Liver (tissue), 9 donors: ENCODE measurements around the gene HTR6. TPM values are rescaled to one million over a fixed set of nuclear protein-coding genes. Genes with fewer than 3 reads are reported as not detected.

ENCODE experiments used
- DNase-seq: peaks from one replicate; pipeline ENCODE4 v3.0.0-alpha.2; 2017; ENCODE audit warnings: low spot score
- H3K27ac ChIP-seq, 2 donors: one replicate each; pipeline ENCODE4 v1.7.0; 2013; ENCODE audit warnings: inconsistent platforms in 2 of 2, low read length in 2 of 2, control low read depth in 1 of 2, low read depth in 1 of 2, mild to moderate bottlenecking in 1 of 2
- H3K27me3 ChIP-seq, 4 donors: one replicate each; pipeline versions ENCODE4 v1.6.1 to v1.7.0; 2013; ENCODE audit warnings: low read length in 3 of 4, inconsistent platforms in 1 of 4, mild to moderate bottlenecking in 1 of 4, moderate library complexity in 1 of 4; ENCODE audit not compliant: control insufficient read depth in 4 of 4, insufficient read depth in 4 of 4
- H3K36me3 ChIP-seq, 4 donors: one replicate each; pipeline versions ENCODE4 v1.6.1 to v1.7.0; 2013; ENCODE audit warnings: low read length in 3 of 4, mild to moderate bottlenecking in 3 of 4, low read depth in 1 of 4, moderate library complexity in 1 of 4; ENCODE audit not compliant: control insufficient read depth in 4 of 4, insufficient read depth in 3 of 4
- H3K4me1 ChIP-seq, 4 donors: one replicate each; pipeline versions ENCODE4 v1.6.1 to v1.7.0; 2013; ENCODE audit warnings: low read length in 3 of 4, mild to moderate bottlenecking in 3 of 4, moderate library complexity in 1 of 4; ENCODE audit not compliant: control insufficient read depth in 4 of 4, insufficient read depth in 4 of 4
- H3K4me3 ChIP-seq, 3 donors: one replicate each; pipeline versions ENCODE4 v1.6.1 to v1.7.0; 2013; ENCODE audit warnings: low read length in 3 of 3, control low read depth in 1 of 3, low read depth in 1 of 3, mild to moderate bottlenecking in 1 of 3
- H3K9ac ChIP-seq, 2 donors: one replicate each; pipeline ENCODE4 v1.7.0; 2013; ENCODE audit warnings: low read length in 2 of 2, mild to moderate bottlenecking in 2 of 2, moderate library complexity in 2 of 2, control low read depth in 1 of 2, low read depth in 1 of 2
- H3K9me3 ChIP-seq, 4 donors: one replicate each; pipeline versions ENCODE4 v1.6.1 to v1.7.0; 2013; ENCODE audit warnings: low read length in 3 of 4; ENCODE audit not compliant: control insufficient read depth in 4 of 4
- EGR1 ChIP-seq, 2 donors: IDR thresholded peaks; 2 replicates each; pipeline ENCODE4 v1.6.1; 2016 to 2018; ENCODE audit warnings: antibody characterized with exemption in 2 of 2, low read depth in 2 of 2
- FOXA1 ChIP-seq: IDR thresholded peaks from 2 replicates; pipeline ENCODE4 v1.6.1; 2016; ENCODE audit warnings: antibody characterized with exemption
- FOXA2 ChIP-seq: IDR thresholded peaks from 2 replicates; pipeline ENCODE4 v1.6.1; 2016; ENCODE audit warnings: antibody characterized with exemption
- GABPA ChIP-seq, 2 donors: IDR thresholded peaks in 1 of 2; conservative IDR thresholded peaks in 1 of 2; 2 replicates each; pipeline ENCODE4 v1.6.1; 2016; ENCODE audit warnings: antibody characterized with exemption in 2 of 2, mild to moderate bottlenecking in 1 of 2, moderate library complexity in 1 of 2
- HNF4A ChIP-seq, 2 donors: conservative IDR thresholded peaks; 2 replicates each; pipeline ENCODE4 v1.6.1; 2016; ENCODE audit warnings: antibody characterized with exemption in 2 of 2, mild to moderate bottlenecking in 2 of 2
- HNF4G ChIP-seq: IDR thresholded peaks from 2 replicates; pipeline ENCODE4 v1.6.1; 2016; ENCODE audit warnings: antibody characterized with exemption
- JUND ChIP-seq, 2 donors: IDR thresholded peaks; 2 replicates each; pipeline ENCODE4 v1.6.1; 2016; ENCODE audit warnings: antibody characterized with exemption in 2 of 2
- NR2F2 ChIP-seq: IDR thresholded peaks from 2 replicates; pipeline ENCODE4 v1.6.1; 2016; ENCODE audit warnings: antibody characterized with exemption
- RAD21 ChIP-seq, 2 donors: IDR thresholded peaks; 2 replicates each; pipeline ENCODE4 v1.6.1; 2016; ENCODE audit warnings: antibody characterized with exemption in 2 of 2, mild to moderate bottlenecking in 2 of 2
- RXRA ChIP-seq, 2 donors: IDR thresholded peaks; 2 replicates each; pipeline ENCODE4 v1.6.1; 2017 to 2018; ENCODE audit warnings: antibody characterized with exemption in 2 of 2, mild to moderate bottlenecking in 1 of 2
- SP1 ChIP-seq: IDR thresholded peaks from 2 replicates; pipeline ENCODE4 v1.6.1; 2018; ENCODE audit warnings: antibody characterized with exemption, mild to moderate bottlenecking
- TAF1 ChIP-seq: conservative IDR thresholded peaks from 2 replicates; pipeline ENCODE4 v1.6.1; 2016; ENCODE audit warnings: antibody characterized with exemption, mild to moderate bottlenecking
- YY1 ChIP-seq: IDR thresholded peaks from 2 replicates; pipeline ENCODE4 v1.6.1; 2016; ENCODE audit warnings: antibody characterized with exemption, mild to moderate bottlenecking
- WGBS: extraction: QIAGEN DNeasy Blood & Tissue Kit; methylation state at CpG from one replicate; pipeline ENCODE4 v1.1.7; 2013; 5-methylcytosine and 5-hydroxymethylcytosine counted together
- polyA plus RNA-seq, 2 donors: library from polyadenylated mRNA; stranded (reverse) in 1 of 2; unstranded in 1 of 2; fragments of 200-250 nt in 1 of 2; fragments of >200 nt in 1 of 2; fragmentation: Nextera tagmentation in 1 of 2; extraction: Ambion mirVana in 1 of 2; gene quantifications; one replicate each; pipeline versions ENCODE4 v1.2.1 to v1.2.3, GENCODE V29; 2013 to 2015
- total RNA-seq, 2 donors: library from RNA; depleted of rRNA; stranded (reverse); fragments of >200 nt; gene quantifications; one replicate each; pipeline ENCODE4 v1.2.3, GENCODE V29; 2014
- TF ChIP-seq, protein P1 (sequence below): IDR thresholded peaks from 2 replicates; pipeline ENCODE4 v1.6.1; 2016; ENCODE audit warnings: antibody characterized with exemption
- TF ChIP-seq, protein P2 (sequence below): fragments of 150-350 bp; IDR thresholded peaks from 2 replicates; pipeline ENCODE4 v1.5.1; 2017; ENCODE audit warnings: improper control_type of control experiment, low read depth, low read length; ENCODE audit not compliant: missing input control
- TF ChIP-seq, protein P3 (sequence below): IDR thresholded peaks from 2 replicates; pipeline ENCODE4 v1.6.1; 2016; ENCODE audit warnings: antibody characterized with exemption
- TF ChIP-seq, protein P4 (sequence below): IDR thresholded peaks from 2 replicates; pipeline ENCODE4 v1.6.1; 2016; ENCODE audit warnings: antibody characterized with exemption, mild to moderate bottlenecking
- TF ChIP-seq, protein P5 (sequence below): IDR thresholded peaks from 2 replicates; pipeline ENCODE4 v1.6.1; 2016; ENCODE audit warnings: antibody characterized with exemption
- donor health status: healthy.
- donor health status: healthy.
- donor health status: healthy.
- donor health status: healthy.
- donor health status: healthy.

The HTR6 gene
- total and polyA plus RNA-seq, 4 donors: not detected

DNA sequence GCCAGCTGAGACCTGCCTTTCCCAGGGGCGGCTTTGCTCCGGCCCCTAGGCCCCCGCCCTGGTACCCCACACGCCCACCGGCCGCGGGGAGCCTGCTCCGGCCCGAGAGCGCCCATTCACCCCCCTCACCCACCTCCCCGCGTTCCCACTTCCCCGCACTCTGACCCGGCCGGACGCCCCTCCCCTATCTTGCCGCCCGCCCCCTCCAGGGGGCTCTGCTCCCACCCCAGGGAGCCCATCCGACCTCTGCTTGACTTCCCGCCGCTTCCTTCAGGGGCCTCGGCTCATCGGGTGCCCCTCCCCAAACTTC, 466 bp downstream of the HTR6 start:
- WGBS: 3% methylated on average over 23 of the region's 23 CpGs
- peaks cover 0 to 6% (median 4%) of the 10 kb centered on the region in 4 donors for H3K4me1 ChIP-seq
- H3K27ac ChIP-seq: no peak overlapping the region
- H3K9ac ChIP-seq: no peak overlapping the region
- peaks cover 0 to 7% (median 3%) of the 10 kb centered on the region in 4 donors for H3K27me3 ChIP-seq
- TF ChIP-seq SP1: no peak
- TF ChIP-seq, protein P1, sequence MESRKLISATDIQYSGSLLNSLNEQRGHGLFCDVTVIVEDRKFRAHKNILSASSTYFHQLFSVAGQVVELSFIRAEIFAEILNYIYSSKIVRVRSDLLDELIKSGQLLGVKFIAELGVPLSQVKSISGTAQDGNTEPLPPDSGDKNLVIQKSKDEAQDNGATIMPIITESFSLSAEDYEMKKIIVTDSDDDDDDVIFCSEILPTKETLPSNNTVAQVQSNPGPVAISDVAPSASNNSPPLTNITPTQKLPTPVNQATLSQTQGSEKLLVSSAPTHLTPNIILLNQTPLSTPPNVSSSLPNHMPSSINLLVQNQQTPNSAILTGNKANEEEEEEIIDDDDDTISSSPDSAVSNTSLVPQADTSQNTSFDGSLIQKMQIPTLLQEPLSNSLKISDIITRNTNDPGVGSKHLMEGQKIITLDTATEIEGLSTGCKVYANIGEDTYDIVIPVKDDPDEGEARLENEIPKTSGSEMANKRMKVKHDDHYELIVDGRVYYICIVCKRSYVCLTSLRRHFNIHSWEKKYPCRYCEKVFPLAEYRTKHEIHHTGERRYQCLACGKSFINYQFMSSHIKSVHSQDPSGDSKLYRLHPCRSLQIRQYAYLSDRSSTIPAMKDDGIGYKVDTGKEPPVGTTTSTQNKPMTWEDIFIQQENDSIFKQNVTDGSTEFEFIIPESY: no peak
- no peak for TF ChIP-seq HNF4A (conservative IDR thresholded peaks at IDR 0.05)
- TF ChIP-seq FOXA1: no peak
- TF ChIP-seq FOXA2: no peak
- no peak for TF ChIP-seq EGR1 (IDR thresholded peaks at IDR 0.05; ENCODE audit: low read depth in 2 of 2)
- TF ChIP-seq, protein P2, sequence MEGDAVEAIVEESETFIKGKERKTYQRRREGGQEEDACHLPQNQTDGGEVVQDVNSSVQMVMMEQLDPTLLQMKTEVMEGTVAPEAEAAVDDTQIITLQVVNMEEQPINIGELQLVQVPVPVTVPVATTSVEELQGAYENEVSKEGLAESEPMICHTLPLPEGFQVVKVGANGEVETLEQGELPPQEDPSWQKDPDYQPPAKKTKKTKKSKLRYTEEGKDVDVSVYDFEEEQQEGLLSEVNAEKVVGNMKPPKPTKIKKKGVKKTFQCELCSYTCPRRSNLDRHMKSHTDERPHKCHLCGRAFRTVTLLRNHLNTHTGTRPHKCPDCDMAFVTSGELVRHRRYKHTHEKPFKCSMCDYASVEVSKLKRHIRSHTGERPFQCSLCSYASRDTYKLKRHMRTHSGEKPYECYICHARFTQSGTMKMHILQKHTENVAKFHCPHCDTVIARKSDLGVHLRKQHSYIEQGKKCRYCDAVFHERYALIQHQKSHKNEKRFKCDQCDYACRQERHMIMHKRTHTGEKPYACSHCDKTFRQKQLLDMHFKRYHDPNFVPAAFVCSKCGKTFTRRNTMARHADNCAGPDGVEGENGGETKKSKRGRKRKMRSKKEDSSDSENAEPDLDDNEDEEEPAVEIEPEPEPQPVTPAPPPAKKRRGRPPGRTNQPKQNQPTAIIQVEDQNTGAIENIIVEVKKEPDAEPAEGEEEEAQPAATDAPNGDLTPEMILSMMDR: no peak
- no peak for TF ChIP-seq HNF4G
- TF ChIP-seq JUND (IDR thresholded peaks at IDR 0.05): no peak
- TF ChIP-seq, protein P3, sequence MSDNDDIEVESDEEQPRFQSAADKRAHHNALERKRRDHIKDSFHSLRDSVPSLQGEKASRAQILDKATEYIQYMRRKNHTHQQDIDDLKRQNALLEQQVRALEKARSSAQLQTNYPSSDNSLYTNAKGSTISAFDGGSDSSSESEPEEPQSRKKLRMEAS: no peak
- TF ChIP-seq, protein P4, sequence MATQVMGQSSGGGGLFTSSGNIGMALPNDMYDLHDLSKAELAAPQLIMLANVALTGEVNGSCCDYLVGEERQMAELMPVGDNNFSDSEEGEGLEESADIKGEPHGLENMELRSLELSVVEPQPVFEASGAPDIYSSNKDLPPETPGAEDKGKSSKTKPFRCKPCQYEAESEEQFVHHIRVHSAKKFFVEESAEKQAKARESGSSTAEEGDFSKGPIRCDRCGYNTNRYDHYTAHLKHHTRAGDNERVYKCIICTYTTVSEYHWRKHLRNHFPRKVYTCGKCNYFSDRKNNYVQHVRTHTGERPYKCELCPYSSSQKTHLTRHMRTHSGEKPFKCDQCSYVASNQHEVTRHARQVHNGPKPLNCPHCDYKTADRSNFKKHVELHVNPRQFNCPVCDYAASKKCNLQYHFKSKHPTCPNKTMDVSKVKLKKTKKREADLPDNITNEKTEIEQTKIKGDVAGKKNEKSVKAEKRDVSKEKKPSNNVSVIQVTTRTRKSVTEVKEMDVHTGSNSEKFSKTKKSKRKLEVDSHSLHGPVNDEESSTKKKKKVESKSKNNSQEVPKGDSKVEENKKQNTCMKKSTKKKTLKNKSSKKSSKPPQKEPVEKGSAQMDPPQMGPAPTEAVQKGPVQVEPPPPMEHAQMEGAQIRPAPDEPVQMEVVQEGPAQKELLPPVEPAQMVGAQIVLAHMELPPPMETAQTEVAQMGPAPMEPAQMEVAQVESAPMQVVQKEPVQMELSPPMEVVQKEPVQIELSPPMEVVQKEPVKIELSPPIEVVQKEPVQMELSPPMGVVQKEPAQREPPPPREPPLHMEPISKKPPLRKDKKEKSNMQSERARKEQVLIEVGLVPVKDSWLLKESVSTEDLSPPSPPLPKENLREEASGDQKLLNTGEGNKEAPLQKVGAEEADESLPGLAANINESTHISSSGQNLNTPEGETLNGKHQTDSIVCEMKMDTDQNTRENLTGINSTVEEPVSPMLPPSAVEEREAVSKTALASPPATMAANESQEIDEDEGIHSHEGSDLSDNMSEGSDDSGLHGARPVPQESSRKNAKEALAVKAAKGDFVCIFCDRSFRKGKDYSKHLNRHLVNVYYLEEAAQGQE: no peak
- TF ChIP-seq TAF1: no peak
- no peaks in the 10 kb centered on the region for H3K36me3 ChIP-seq
- DNase-seq: no peak
- H3K9me3 ChIP-seq: no peaks in the 10 kb centered on the region
- peak overlapping the region in 1 of 3 donors; percentile 37 for H3K4me3 ChIP-seq

DNA sequence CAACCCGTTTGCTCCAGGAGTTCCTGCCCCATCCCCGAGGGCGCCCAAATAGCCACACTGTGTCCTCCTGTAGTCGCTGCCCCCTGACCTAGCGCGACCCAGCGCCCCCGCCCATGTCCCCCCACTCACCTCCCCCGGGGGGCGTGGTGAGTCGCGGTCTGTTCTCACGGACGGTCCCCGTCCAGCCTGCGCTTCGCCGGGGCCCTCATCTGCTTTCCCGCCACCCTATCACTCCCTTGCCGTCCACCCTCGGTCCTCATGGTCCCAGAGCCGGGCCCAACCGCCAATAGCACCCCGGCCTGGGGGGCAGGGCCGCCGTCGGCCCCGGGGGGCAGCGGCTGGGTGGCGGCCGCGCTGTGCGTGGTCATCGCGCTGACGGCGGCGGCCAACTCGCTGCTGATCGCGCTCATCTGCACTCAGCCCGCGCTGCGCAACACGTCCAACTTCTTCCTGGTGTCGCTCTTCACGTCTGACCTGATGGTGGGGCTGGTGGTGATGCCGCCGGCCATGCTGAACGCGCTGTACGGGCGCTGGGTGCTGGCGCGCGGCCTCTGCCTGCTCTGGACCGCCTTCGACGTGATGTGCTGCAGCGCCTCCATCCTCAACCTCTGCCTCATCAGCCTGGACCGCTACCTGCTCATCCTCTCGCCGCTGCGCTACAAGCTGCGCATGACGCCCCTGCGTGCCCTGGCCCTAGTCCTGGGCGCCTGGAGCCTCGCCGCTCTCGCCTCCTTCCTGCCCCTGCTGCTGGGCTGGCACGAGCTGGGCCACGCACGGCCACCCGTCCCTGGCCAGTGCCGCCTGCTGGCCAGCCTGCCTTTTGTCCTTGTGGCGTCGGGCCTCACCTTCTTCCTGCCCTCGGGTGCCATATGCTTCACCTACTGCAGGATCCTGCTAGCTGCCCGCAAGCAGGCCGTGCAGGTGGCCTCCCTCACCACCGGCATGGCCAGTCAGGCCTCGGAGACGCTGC, 1.1 kb downstream of the HTR6 start:
- 15% methylated on average over 84 of the region's 84 CpGs for WGBS
- H3K4me1 ChIP-seq: peaks cover 0 to 6% (median 4%) of the 10 kb centered on the region in 4 donors
- no peaks in the 10 kb centered on the region for H3K9me3 ChIP-seq
- no peaks in the 10 kb centered on the region for H3K36me3 ChIP-seq
- no peak overlapping the region for H3K27ac ChIP-seq
- no peak for DNase-seq
- H3K9ac ChIP-seq: no peak overlapping the region
- TF ChIP-seq FOXA1 (no peak), YY1 (no peak), HNF4A (conservative IDR thresholded peaks at IDR 0.05) (no peak), JUND (IDR thresholded peaks at IDR 0.05) (no peak), RXRA (IDR thresholded peaks at IDR 0.05) (no peak), TAF1 (no peak), RAD21 (IDR thresholded peaks at IDR 0.05) (no peak), GABPA (IDR thresholded peaks at IDR 0.05 in 1 of 2, conservative IDR thresholded peaks at IDR 0.05 in 1 of 2) (no peak), NR2F2 (no peak), SP1 (no peak)
- TF ChIP-seq, protein P4: no peak
- TF ChIP-seq, protein P3: no peak
- TF ChIP-seq, protein P5, sequence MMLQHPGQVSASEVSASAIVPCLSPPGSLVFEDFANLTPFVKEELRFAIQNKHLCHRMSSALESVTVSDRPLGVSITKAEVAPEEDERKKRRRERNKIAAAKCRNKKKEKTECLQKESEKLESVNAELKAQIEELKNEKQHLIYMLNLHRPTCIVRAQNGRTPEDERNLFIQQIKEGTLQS: no peak
- H3K27me3 ChIP-seq: peaks cover 0 to 7% (median 3%) of the 10 kb centered on the region in 4 donors
- no peak overlapping the region for H3K4me3 ChIP-seq
